Right lobe of liver (tissue), 4 donors: ENCODE results near the gene MPHOSPH9.

Experiments used
- POLR2A ChIP-seq: fragments of 450-650 bp; IDR thresholded peaks from one replicate; pipeline ENCODE4 v1.6.1; 2017; ENCODE audit warnings: antibody characterized with exemption, mild to moderate bottlenecking
- TF ChIP-seq, protein P1 (sequence below), 4 donors: fragments of 200-600 bp in 3 of 4; fragments of 450-650 bp in 1 of 4; IDR thresholded peaks; one replicate each; pipeline versions ENCODE4 v1.5.1 to v1.8.0; 2016 to 2022; ENCODE audit warnings: antibody characterized with exemption in 4 of 4, mild to moderate bottlenecking in 2 of 4
- donor health status: DM: no; HTN: no; CAD: no.
- donor health status: DM: no; HTN: no; CAD: no.
- donor health status: DM: no; HTN: yes; CAD: no.

DNA sequence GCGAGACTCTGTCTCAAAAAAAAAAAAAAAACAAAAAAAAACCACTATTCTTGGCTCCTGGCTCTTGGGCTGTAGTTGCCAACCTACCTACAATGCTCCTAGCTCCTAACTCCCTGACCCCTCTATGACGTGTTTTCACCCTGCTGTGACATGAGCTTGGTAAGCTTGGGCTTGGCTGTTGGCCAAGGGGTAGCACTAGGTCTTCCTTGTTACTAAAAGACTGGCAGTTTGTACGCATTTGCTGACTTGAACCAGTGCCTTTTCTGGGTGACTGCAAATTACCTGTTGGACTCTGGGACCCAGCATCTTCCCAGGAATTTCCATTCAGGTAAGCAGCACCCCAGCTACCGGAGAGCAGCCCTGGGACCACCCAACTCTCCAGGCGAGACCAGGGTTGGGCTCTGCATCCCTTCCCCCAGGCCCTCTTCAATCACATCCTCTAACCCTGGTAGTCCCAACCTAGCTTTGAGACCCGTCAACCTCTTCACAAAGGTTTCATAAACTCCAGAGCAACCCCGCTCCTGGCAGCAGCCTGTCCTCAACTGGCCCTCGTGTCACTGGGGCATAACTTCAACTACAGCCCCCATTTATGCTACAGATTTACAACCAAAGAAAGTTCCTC lies 30.4 kb upstream of the MPHOSPH9 start:
- TF ChIP-seq, protein P1, sequence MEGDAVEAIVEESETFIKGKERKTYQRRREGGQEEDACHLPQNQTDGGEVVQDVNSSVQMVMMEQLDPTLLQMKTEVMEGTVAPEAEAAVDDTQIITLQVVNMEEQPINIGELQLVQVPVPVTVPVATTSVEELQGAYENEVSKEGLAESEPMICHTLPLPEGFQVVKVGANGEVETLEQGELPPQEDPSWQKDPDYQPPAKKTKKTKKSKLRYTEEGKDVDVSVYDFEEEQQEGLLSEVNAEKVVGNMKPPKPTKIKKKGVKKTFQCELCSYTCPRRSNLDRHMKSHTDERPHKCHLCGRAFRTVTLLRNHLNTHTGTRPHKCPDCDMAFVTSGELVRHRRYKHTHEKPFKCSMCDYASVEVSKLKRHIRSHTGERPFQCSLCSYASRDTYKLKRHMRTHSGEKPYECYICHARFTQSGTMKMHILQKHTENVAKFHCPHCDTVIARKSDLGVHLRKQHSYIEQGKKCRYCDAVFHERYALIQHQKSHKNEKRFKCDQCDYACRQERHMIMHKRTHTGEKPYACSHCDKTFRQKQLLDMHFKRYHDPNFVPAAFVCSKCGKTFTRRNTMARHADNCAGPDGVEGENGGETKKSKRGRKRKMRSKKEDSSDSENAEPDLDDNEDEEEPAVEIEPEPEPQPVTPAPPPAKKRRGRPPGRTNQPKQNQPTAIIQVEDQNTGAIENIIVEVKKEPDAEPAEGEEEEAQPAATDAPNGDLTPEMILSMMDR (IDR thresholded peaks at IDR 0.05): no peak
- TF ChIP-seq POLR2A: no peak
